GM12891 (cell line): Measurements from ENCODE around the gene HDAC2.
"Not testable (repeated sequence)": the region's sequence is repeated elsewhere in the genome, so short reads cannot be mapped to it uniquely, and the experiment has no call there.

Source experiments
- PAX5 ChIP-seq: IDR thresholded peaks from 2 replicates; pipeline ENCODE4 v1.6.1; 2011; ENCODE audit warnings: low read length, moderate library complexity, mild to moderate bottlenecking; ENCODE audit not compliant: insufficient read depth, severe bottlenecking
- POLR2A ChIP-seq: IDR thresholded peaks from 2 replicates; pipeline ENCODE4 v1.6.1; 2011; ENCODE audit warnings: low read depth, low read length, control low read depth
- TAF1 ChIP-seq: IDR thresholded peaks from 2 replicates; pipeline ENCODE4 v1.6.1; 2011; ENCODE audit warnings: low read depth, low read length, control low read depth

GRCh38 chr6:113982675-113983074, 11.7 kb upstream of the HDAC2 start:
- not testable (repeated sequence) for TF ChIP-seq POLR2A, TAF1, PAX5
